ENCODE measurements around the gene AASS.

DNA sequence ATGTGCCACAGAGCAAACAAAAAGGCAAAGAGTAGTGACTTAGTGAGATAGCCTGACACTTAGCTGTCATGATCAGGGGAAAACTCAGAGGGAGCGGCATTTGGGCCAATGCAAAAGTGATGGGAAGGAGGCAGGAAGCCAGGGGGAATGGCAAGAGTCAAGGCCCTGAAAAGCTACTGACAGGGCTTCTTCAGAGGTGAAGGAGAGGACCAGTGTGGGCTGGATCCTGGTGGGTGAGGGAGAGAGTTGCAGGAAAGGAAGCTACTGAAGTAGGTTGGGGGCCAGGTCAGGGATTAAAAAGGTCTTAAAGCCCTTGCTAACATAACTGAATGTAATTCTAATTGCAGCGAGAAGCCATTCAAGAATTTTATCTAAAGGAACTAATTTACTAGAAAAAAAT, 117.0 kb downstream of the AASS start:
- TF ChIP-seq POLR2A (IDR thresholded peaks at IDR 0.05; ENCODE audit: low read length) (no peak), GATA1 (IDR thresholded peaks at IDR 0.05; ENCODE audit: low read depth, low read length) (no peak)
